IMR-90 (cell line): ENCODE measurements around the gene EPHA2.
"Not testable (repeated sequence)": the region's sequence is repeated elsewhere in the genome, so short reads cannot be mapped to it uniquely, and the experiment has no call there.

Experiments
- BHLHE40 ChIP-seq: fragments of 150-350 bp; IDR thresholded peaks from 2 replicates; pipeline ENCODE4 v1.6.1; 2016; ENCODE audit warnings: mild to moderate bottlenecking, low read depth, low read length
- CTCF ChIP-seq: conservative IDR thresholded peaks from 2 replicates; pipeline ENCODE4 v1.5.1; 2012; ENCODE audit warnings: mild to moderate bottlenecking, low read depth, low read length, improper control_type of control experiment
- NFE2L2 ChIP-seq: fragments of 150-350 bp; IDR thresholded peaks from 2 replicates; pipeline ENCODE4 v1.6.1; 2016; ENCODE audit warnings: low read depth, mild to moderate bottlenecking, low read length
- POLR2A ChIP-seq: IDR thresholded peaks from 2 replicates; pipeline ENCODE4 v1.6.1; 2012; ENCODE audit warnings: mild to moderate bottlenecking, low read depth, low read length
- RAD21 ChIP-seq: IDR thresholded peaks from 2 replicates; pipeline ENCODE4 v1.6.1; 2012; ENCODE audit warnings: low read length, improper control_type of control experiment

GRCh38 chr1:16196139-16196538 is 40.3 kb upstream of the EPHA2 start:
- not testable (repeated sequence) for TF ChIP-seq CTCF, NFE2L2, POLR2A, RAD21, BHLHE40
